ENCODE data around the gene MAMDC4.

The MAMDC4 gene

DNA sequence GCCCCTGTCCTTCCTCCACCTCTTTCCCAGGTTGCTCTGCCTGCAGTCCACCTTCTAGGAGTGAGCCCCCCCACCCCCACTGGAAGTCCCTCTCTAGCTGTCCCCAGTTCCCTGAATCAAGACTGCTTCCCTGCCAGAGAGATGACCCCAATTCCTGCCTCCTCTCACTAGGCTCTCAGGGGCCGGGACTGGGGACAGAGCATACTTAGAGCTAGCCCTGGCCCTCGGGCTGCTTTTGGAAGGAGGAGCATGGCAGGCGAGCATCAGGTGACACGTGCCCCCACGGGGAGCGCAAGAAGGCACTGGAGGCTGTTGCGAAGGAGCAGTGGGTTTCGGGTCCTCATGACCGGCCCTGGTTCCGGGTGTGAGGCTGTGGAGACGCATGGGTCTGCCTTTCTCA is 43.9 kb downstream of the MAMDC4 start:
- DNase-seq: no peak

GRCh38 chr9:136898483-136899100 is 46.4 kb downstream of the MAMDC4 start:
- DNase-seq: no peak

DNA sequence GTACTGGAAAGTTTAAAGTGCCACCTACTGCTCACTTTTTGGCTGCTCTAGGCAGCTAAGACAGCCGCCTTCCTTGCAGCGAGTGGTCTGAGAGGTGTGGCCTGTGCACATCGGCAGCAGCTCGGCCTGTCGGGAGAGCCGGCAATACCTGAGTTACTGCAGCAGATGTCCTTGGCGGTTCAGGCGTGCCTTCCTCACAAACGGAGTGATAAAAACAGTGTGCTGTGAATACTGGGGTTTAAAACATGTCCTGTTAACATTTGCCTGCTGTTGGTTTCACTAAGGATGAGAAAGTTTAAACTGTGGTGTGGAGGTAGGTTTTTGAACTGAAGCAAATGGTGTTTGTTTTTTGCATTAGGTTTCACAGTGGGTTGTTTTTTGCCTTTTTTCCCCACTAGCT is 47.0 kb downstream of the MAMDC4 start:
- DNase-seq: no peak

DNA sequence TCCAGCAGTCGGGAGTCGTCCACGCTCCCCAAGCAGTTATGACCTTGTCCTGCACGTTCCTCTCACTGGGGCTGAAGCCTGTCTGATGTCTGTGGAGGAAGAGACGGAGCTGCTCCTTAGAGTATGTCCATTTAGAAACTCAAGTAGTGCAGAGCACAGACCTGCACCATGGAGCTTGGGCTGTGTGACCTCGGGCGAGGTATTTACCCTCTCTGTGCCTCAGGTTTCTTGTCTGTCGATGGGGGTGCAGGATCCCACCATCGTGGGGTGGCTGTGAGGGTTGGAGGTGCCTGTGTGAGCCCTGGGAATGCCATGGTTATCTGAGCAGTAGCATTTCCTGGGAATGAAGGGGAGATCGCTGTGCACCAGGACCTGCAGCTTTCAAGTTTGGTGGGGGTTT is 48.4 kb downstream of the MAMDC4 start:
- no peak for DNase-seq

GRCh38 chr9:136900988-136901515 is 48.9 kb downstream of the MAMDC4 start:
- DNase-seq: no peak

DNA sequence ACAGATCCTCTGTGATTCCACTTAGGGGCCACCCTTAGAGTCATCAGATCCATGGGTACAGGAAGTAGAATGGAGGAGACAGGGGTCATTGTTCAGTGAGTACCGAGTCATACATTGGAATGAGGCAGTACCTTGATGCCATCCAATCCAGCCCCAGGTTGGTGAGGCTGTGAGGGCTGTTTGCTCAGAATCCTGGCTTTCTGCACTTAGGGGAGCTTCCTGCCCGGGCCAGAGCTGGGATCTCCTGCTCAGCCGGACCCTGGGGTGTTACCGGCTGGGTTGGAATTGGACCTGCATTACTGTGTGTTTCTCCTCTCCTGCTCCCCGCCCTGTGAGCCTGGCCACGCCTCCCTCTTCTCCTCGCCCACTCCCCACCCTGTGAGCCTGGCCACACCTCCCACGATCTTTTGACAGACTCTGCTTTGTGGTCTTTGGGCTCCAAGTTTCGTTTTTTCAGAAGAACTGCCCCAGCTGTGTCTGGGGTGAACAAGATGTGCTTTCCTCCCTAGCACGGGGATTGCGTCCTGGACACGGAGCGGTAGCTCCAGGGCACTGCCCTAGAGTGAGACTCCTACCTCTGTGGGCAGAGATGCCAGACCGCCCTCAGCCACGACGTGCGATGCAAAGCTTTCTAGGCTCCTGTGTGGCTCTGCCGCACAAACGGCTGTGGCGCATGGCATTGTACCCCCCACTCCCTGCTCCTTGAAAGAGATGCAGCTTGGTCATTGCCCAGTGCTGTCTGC is 49.5 kb downstream of the MAMDC4 start:
- no peak for DNase-seq

DNA sequence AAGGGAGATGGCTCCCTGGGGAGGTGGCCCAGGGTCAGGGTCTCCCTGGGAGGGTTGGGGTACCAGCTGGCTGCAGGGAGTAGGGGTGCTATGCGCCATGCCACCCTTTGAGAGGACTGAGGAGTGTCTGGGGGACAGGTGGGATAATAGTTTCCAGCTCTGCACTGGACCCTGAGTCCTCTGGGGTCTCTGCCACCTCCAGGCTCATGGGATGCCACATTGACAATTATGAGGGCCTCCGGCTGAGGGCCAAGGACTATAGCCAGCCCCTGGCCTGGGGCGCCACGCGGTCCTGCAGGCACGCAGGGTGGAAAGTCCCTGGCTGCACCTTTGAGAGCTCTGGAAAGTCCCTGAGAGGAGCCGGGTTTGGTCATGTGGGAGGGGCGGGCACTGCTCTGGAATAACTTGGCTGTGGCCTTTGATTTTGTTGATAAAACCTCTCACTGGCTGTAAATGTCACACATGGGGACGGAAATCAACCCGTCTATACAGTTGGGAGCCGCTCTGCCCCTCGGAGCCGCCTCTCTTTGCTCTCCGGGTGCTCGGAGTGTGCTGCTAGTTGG is 50.2 kb downstream of the MAMDC4 start:
- no peak for DNase-seq

DNA sequence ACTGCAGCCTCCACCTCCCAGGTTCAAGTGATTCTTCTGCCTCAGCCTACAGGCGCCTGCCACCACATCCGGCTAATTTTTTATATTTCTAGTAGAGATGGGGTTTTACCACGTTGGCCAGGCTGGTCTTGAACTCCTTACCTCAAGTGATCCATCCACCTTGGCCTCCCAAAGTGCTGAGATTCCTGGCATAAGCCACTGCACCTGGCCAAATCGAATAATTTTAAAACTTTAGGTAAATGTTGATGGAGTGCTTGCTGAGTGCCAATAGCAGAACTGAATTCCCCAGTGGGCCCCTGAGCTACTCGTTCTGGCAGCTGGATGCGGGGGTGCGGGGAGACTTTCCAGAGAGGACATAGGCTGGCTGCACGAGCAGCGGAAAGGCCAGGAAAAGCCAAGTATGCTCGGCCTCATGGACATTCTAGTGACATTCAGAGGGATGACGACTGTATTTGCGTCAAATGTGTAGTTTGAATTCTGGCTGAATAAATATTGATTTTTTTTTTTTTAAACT is 51.0 kb downstream of the MAMDC4 start:
- no peak for DNase-seq

- DNase-seq: no peak
Measured at GRCh38 chr9:136906266-136906665, 54.1 kb downstream of the MAMDC4 start.

DNA sequence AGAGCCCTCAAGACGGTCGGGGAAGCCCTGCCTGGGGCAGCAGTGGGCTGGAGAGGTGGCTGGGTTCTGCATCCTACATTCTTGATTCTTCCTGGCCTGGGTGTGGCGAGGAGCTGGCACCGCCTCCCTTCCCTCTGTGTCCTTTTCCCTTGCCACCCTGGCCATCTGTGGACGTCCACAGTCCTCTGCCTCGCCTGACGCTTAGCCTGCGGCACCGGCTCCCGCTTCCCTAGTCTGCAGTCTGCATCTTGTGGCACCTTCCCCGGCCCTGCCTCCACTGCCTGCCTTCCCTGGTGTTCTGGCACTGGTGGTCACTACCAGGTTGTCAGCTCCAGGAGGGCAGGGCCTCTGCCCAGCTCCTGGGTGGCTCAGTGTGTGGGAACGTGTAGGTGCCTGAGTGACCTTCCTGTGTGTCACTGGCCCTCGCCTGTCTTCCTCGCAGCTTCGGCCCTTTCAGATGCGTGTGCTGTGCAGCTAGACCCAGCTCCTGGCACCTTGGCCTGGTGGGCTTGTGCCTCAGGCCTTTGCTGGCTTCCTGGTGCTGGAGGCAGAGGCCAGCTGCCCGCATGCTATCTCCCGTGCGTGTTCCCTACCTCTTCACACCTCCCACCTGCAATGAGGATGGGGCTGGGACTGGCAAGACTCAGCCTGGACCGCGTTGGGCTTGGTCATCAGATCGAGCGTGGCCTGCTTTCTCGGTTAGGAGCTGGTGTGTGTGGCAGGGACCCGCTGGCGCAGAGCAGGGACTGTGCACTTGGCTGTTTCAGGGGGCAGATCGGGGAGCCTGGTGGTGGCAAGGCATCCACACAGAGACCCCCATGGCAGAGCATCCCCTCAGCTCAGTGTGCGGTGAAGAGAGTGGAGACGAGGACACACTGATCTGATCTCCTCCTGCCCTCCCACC is 55.1 kb downstream of the MAMDC4 start:
- DNase-seq: no peak
